WTC11 (cell line): ENCODE results near the gene TACR1. TPM values are rescaled to one million over a fixed set of nuclear protein-coding genes. Genes with fewer than 3 reads are reported as not detected.

Experiments used
- ATAC-seq: fragments of 200-7000 bp; cut with Tn5 transposase; 2 replicates; pipeline ENCODE4 v1.10.0; 2021; ENCODE audit warnings: mild to moderate bottlenecking, moderate library complexity
- CTCF ChIA-PET: fragments of 300-600 bp; sonication (Branson Sonifier 250); formaldehyde crosslinking; loops from one replicate; lab custom pipeline; 2021; ENCODE audit warnings: antibody characterized with exemption; lab: Charles Lee
- POLR2A ChIA-PET: fragments of 350-600 bp; sonication (Branson Sonifier 250); formaldehyde crosslinking; loops from one replicate; lab custom pipeline; 2021; ENCODE audit warnings: antibody characterized with exemption; lab: Charles Lee
- DNase-seq: peaks from one replicate; pipeline ENCODE4 v3.0.0; 2021; ENCODE audit warnings: low spot score
- H3K27ac Mint-ChIP-seq: 2 replicates; pipeline ENCODE4 v1.8.0; 2021; ENCODE audit warnings: mixed read lengths
- H3K27me3 Mint-ChIP-seq: 2 replicates; pipeline ENCODE4 v1.8.0; 2021; ENCODE audit warnings: low read depth, mild to moderate bottlenecking, moderate library complexity, mixed read lengths
- H3K36me3 Mint-ChIP-seq: 2 replicates; pipeline ENCODE4 v1.8.0; 2021; ENCODE audit warnings: mixed read lengths
- H3K4me1 Mint-ChIP-seq: 2 replicates; pipeline ENCODE4 v1.8.0; 2022; ENCODE audit warnings: mixed read lengths
- H3K4me3 Mint-ChIP-seq: 2 replicates; pipeline ENCODE4 v1.8.0; 2021; ENCODE audit warnings: mild to moderate bottlenecking, moderate library complexity, mixed read lengths
- H3K9me3 Mint-ChIP-seq: 2 replicates; pipeline ENCODE4 v1.8.0; 2021; ENCODE audit warnings: mixed read lengths
- ELF4 ChIP-seq: sonication (generic); formaldehyde crosslinking; IDR thresholded peaks from 2 replicates; pipeline ENCODE4 v1.8.1; 2022; ENCODE audit warnings: low read depth, mild to moderate bottlenecking, moderate library complexity, missing genetic modification reagents
- FOXK1 ChIP-seq: sonication (generic); formaldehyde crosslinking; IDR thresholded peaks from 2 replicates; pipeline ENCODE4 v1.8.0; 2022; ENCODE audit warnings: mild to moderate bottlenecking, moderate library complexity, missing genetic modification reagents
- GABPB1 ChIP-seq: sonication (generic); formaldehyde crosslinking; IDR thresholded peaks from 2 replicates; pipeline ENCODE4 v1.8.1; 2023; ENCODE audit warnings: mild to moderate bottlenecking, missing genetic modification reagents
- MLX ChIP-seq: sonication (generic); formaldehyde crosslinking; IDR thresholded peaks from 2 replicates; pipeline ENCODE4 v1.8.1; 2023; ENCODE audit warnings: mild to moderate bottlenecking, missing genetic modification reagents, moderate library complexity
- MXD4 ChIP-seq: fragments of 250-450 bp; sonication (Bioruptor Pico); IDR thresholded peaks from 2 replicates; pipeline ENCODE4 v1.8.0; 2021; ENCODE audit warnings: mild to moderate bottlenecking, moderate library complexity, borderline replicate concordance
- NR1H2 ChIP-seq: sonication (generic); formaldehyde crosslinking; IDR thresholded peaks from 2 replicates; pipeline ENCODE4 v1.9.0; 2021; ENCODE audit warnings: mild to moderate bottlenecking, moderate library complexity, missing genetic modification reagents
- TEAD4 ChIP-seq: sonication (generic); formaldehyde crosslinking; IDR thresholded peaks from 2 replicates; pipeline ENCODE4 v1.8.0; 2022; ENCODE audit warnings: mild to moderate bottlenecking, missing genetic modification reagents
- TP53 ChIP-seq: sonication (generic); formaldehyde crosslinking; IDR thresholded peaks from 2 replicates; pipeline ENCODE4 v1.8.1; 2023; ENCODE audit warnings: mild to moderate bottlenecking, missing genetic modification reagents
- ZNF121 ChIP-seq: sonication (generic); formaldehyde crosslinking; IDR thresholded peaks from 2 replicates; pipeline ENCODE4 v1.8.0; 2023; ENCODE audit warnings: missing genetic modification reagents
- ZNF532 ChIP-seq: fragments of 250-450 bp; sonication (Bioruptor Pico); IDR thresholded peaks from 2 replicates; pipeline ENCODE4 v1.9.0; 2021; ENCODE audit warnings: mild to moderate bottlenecking, borderline replicate concordance
- total RNA-seq: library from RNA; stranded (reverse); gene quantifications from 3 replicates; pipeline ENCODE4 v1.2.3, GENCODE V29; 2021
- TF ChIP-seq, protein P1 (sequence below): fragments of 250-450 bp; sonication (Bioruptor Pico); IDR thresholded peaks from 2 replicates; pipeline ENCODE4 v1.9.0; 2021; ENCODE audit warnings: mild to moderate bottlenecking
- TF ChIP-seq, protein P2 (sequence below): sonication (generic); formaldehyde crosslinking; conservative IDR thresholded peaks from 2 replicates; pipeline ENCODE4 v1.8.1; 2022; ENCODE audit warnings: mild to moderate bottlenecking, missing genetic modification reagents
- TF ChIP-seq, protein P3 (sequence below): sonication (generic); formaldehyde crosslinking; conservative IDR thresholded peaks from 2 replicates; pipeline ENCODE4 v1.8.1; 2023; ENCODE audit warnings: mild to moderate bottlenecking, low read depth, missing genetic modification reagents, moderate library complexity
- TF ChIP-seq, protein P4 (sequence below): sonication (generic); formaldehyde crosslinking; IDR thresholded peaks from 2 replicates; pipeline ENCODE4 v1.8.0; 2023; ENCODE audit warnings: missing genetic modification reagents, mild to moderate bottlenecking, borderline replicate concordance
- TF ChIP-seq, protein P5 (sequence below): sonication (generic); formaldehyde crosslinking; IDR thresholded peaks from 2 replicates; pipeline ENCODE4 v1.8.1; 2023; ENCODE audit warnings: mild to moderate bottlenecking, missing genetic modification reagents, borderline replicate concordance

The TACR1 gene
- total RNA-seq, 1 experiment from 2014 or later, result 0.13 TPM

DNA sequence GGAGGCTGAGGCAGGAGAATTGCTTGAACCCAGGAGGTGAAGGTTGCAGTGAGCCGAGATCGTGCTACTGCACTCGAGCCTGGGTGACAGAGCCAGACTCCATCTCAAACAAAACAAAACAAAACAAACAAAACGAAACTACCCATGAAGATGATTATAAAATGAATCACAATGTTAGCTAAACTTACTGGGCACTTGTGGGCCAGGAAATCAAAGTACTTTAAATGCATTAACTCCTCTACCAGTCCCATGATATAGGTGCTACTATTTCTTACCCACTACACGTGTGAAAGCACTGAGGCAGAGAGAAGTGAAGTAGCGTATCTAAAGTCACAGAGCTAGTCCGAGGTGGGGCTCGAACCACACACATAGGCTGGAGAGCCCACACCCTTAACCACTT lies 187.2 kb downstream of the TACR1 start:
- H3K4me1 Mint-ChIP-seq, result 0 out of 2 replicates have a peak, but pooled peaks cover 6% of the 10 kb centered on the region
- ATAC-seq (no peak), DNase-seq (no peak)
- TF ChIP-seq, protein P1, sequence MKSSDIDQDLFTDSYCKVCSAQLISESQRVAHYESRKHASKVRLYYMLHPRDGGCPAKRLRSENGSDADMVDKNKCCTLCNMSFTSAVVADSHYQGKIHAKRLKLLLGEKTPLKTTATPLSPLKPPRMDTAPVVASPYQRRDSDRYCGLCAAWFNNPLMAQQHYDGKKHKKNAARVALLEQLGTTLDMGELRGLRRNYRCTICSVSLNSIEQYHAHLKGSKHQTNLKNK (CRISPR knock-in tag), result no peak
- TF ChIP-seq TEAD4 (CRISPR knock-in tag) (no peak), GABPB1 (CRISPR knock-in tag) (no peak), NR1H2 (CRISPR knock-in tag) (no peak), FOXK1 (CRISPR knock-in tag) (no peak), TP53 (CRISPR knock-in tag) (no peak), ZNF532 (no peak), MXD4 (no peak), MLX (CRISPR knock-in tag) (no peak), ELF4 (no peak)
- TF ChIP-seq, protein P2, sequence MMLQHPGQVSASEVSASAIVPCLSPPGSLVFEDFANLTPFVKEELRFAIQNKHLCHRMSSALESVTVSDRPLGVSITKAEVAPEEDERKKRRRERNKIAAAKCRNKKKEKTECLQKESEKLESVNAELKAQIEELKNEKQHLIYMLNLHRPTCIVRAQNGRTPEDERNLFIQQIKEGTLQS (CRISPR knock-in tag), result no peak
- H3K9me3 Mint-ChIP-seq, result peaks cover 7% of the 10 kb centered on the region; the same call in 1 of the 2 replicates
- H3K27ac Mint-ChIP-seq, result no peak overlapping the region
- H3K4me3 Mint-ChIP-seq, result no peak overlapping the region
- POLR2A ChIA-PET, result no interaction called here
- no peaks in the 10 kb centered on the region for H3K27me3 Mint-ChIP-seq
- no peaks in the 10 kb centered on the region for H3K36me3 Mint-ChIP-seq
- CTCF ChIA-PET, result no interaction called here

GRCh38 chr2:75010571-75010970 lies 188.7 kb downstream of the TACR1 start:
- H3K36me3 Mint-ChIP-seq, result no peaks in the 10 kb centered on the region
- ChIA-PET CTCF (interaction anchor here (0.6 kb wide), 1 partner anchor 143 kb away, joined by 5 read pairs; no protein-coding TSS in a partner anchor), POLR2A (no interaction called here)

DNA sequence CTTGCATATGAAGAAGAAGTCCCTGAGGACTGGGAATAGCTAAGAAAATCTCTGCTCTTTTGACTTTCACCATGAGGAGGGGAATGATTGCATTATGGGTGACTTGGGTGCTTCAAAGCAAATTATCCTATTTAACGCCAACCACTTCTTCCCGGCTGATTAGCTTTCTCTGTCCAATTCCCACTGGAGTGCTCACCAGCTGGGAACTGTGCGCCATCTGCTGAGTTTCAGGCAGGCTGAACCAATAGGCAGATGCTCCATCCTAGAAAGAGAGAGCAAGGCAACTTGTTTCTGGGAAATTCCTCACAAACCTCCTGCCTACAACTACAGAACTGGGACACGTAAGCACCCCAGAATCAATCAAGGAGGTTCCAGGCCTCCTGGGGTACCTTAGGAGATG lies 191.5 kb downstream of the TACR1 start:
- H3K27ac Mint-ChIP-seq, result no peak overlapping the region
- DNase-seq (no peak), ATAC-seq (no peak)
- ChIA-PET CTCF (interaction anchor here (0.7 kb wide), 1 partner anchor 16 kb away, joined by 3 read pairs; no protein-coding TSS in a partner anchor), POLR2A (no interaction called here)
- no peaks in the 10 kb centered on the region for H3K4me1 Mint-ChIP-seq
- no peaks in the 10 kb centered on the region for H3K36me3 Mint-ChIP-seq
- peaks cover 6% of the 10 kb centered on the region for H3K9me3 Mint-ChIP-seq
- no peaks in the 10 kb centered on the region for H3K27me3 Mint-ChIP-seq
- H3K4me3 Mint-ChIP-seq, result no peak overlapping the region
- TF ChIP-seq, protein P3, sequence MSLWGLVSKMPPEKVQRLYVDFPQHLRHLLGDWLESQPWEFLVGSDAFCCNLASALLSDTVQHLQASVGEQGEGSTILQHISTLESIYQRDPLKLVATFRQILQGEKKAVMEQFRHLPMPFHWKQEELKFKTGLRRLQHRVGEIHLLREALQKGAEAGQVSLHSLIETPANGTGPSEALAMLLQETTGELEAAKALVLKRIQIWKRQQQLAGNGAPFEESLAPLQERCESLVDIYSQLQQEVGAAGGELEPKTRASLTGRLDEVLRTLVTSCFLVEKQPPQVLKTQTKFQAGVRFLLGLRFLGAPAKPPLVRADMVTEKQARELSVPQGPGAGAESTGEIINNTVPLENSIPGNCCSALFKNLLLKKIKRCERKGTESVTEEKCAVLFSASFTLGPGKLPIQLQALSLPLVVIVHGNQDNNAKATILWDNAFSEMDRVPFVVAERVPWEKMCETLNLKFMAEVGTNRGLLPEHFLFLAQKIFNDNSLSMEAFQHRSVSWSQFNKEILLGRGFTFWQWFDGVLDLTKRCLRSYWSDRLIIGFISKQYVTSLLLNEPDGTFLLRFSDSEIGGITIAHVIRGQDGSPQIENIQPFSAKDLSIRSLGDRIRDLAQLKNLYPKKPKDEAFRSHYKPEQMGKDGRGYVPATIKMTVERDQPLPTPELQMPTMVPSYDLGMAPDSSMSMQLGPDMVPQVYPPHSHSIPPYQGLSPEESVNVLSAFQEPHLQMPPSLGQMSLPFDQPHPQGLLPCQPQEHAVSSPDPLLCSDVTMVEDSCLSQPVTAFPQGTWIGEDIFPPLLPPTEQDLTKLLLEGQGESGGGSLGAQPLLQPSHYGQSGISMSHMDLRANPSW (CRISPR knock-in tag), result no peak
- no peak for TF ChIP-seq ZNF121
- TF ChIP-seq, protein P4, sequence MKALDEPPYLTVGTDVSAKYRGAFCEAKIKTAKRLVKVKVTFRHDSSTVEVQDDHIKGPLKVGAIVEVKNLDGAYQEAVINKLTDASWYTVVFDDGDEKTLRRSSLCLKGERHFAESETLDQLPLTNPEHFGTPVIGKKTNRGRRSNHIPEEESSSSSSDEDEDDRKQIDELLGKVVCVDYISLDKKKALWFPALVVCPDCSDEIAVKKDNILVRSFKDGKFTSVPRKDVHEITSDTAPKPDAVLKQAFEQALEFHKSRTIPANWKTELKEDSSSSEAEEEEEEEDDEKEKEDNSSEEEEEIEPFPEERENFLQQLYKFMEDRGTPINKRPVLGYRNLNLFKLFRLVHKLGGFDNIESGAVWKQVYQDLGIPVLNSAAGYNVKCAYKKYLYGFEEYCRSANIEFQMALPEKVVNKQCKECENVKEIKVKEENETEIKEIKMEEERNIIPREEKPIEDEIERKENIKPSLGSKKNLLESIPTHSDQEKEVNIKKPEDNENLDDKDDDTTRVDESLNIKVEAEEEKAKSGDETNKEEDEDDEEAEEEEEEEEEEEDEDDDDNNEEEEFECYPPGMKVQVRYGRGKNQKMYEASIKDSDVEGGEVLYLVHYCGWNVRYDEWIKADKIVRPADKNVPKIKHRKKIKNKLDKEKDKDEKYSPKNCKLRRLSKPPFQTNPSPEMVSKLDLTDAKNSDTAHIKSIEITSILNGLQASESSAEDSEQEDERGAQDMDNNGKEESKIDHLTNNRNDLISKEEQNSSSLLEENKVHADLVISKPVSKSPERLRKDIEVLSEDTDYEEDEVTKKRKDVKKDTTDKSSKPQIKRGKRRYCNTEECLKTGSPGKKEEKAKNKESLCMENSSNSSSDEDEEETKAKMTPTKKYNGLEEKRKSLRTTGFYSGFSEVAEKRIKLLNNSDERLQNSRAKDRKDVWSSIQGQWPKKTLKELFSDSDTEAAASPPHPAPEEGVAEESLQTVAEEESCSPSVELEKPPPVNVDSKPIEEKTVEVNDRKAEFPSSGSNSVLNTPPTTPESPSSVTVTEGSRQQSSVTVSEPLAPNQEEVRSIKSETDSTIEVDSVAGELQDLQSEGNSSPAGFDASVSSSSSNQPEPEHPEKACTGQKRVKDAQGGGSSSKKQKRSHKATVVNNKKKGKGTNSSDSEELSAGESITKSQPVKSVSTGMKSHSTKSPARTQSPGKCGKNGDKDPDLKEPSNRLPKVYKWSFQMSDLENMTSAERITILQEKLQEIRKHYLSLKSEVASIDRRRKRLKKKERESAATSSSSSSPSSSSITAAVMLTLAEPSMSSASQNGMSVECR (CRISPR knock-in tag), result no peak
- TF ChIP-seq, protein P5, sequence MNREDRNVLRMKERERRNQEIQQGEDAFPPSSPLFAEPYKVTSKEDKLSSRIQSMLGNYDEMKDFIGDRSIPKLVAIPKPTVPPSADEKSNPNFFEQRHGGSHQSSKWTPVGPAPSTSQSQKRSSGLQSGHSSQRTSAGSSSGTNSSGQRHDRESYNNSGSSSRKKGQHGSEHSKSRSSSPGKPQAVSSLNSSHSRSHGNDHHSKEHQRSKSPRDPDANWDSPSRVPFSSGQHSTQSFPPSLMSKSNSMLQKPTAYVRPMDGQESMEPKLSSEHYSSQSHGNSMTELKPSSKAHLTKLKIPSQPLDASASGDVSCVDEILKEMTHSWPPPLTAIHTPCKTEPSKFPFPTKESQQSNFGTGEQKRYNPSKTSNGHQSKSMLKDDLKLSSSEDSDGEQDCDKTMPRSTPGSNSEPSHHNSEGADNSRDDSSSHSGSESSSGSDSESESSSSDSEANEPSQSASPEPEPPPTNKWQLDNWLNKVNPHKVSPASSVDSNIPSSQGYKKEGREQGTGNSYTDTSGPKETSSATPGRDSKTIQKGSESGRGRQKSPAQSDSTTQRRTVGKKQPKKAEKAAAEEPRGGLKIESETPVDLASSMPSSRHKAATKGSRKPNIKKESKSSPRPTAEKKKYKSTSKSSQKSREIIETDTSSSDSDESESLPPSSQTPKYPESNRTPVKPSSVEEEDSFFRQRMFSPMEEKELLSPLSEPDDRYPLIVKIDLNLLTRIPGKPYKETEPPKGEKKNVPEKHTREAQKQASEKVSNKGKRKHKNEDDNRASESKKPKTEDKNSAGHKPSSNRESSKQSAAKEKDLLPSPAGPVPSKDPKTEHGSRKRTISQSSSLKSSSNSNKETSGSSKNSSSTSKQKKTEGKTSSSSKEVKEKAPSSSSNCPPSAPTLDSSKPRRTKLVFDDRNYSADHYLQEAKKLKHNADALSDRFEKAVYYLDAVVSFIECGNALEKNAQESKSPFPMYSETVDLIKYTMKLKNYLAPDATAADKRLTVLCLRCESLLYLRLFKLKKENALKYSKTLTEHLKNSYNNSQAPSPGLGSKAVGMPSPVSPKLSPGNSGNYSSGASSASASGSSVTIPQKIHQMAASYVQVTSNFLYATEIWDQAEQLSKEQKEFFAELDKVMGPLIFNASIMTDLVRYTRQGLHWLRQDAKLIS (CRISPR knock-in tag), result no peak

More at GRCh38 chr2:75010571-75010970, 188.7 kb downstream of the TACR1 start:
- no peak for TF ChIP-seq TP53 (CRISPR knock-in tag)
- no peak for TF ChIP-seq TEAD4 (CRISPR knock-in tag)
- Mint-ChIP-seq H3K27me3 (no peaks in the 10 kb centered on the region), H3K27ac (no peak overlapping the region), H3K9me3 (peaks cover 14% of the 10 kb centered on the region), H3K4me3 (no peak overlapping the region), H3K4me1 (0 out of 2 replicates have a peak, but pooled peaks cover 6% of the 10 kb centered on the region)
- DNase-seq (no peak), ATAC-seq (no peak)
